H9 (cell line): ENCODE data around the gene PADI4. TPM values are rescaled to one million over a fixed set of nuclear protein-coding genes. Genes with fewer than 3 reads are reported as not detected.

Experiments used
- DNase-seq: peaks from one replicate; pipeline ENCODE4 v3.0.0-alpha.2; 2017
- H2AFZ ChIP-seq: one replicate; pipeline ENCODE4 v1.6.1; 2013; ENCODE audit warnings: mild to moderate bottlenecking, low read length, control low read depth, moderate library complexity
- H2AK5ac ChIP-seq: 2 replicates; pipeline ENCODE4 v1.6.1; 2013; ENCODE audit warnings: low read length, control low read depth, mixed read lengths; ENCODE audit not compliant: insufficient read length
- H2BK120ac ChIP-seq: one replicate; pipeline ENCODE4 v1.6.1; 2013; ENCODE audit warnings: low read depth, mild to moderate bottlenecking, low read length, control low read depth, inconsistent platforms; ENCODE audit not compliant: poor library complexity, severe bottlenecking
- H2BK12ac ChIP-seq: 2 replicates; pipeline ENCODE4 v1.6.1; 2013; ENCODE audit warnings: low read length, control low read depth, mixed read lengths, low read depth; ENCODE audit not compliant: insufficient read length
- H2BK15ac ChIP-seq: 2 replicates; pipeline ENCODE4 v1.6.1; 2013; ENCODE audit warnings: low read depth, low read length, control low read depth
- H2BK20ac ChIP-seq: one replicate; pipeline ENCODE4 v1.6.1; 2013; ENCODE audit warnings: low read depth, mild to moderate bottlenecking, low read length, control low read depth, inconsistent platforms; ENCODE audit not compliant: poor library complexity, severe bottlenecking
- H2BK5ac ChIP-seq: 2 replicates; pipeline ENCODE4 v1.6.1; 2013; ENCODE audit warnings: low read length, control low read depth, mixed read lengths; ENCODE audit not compliant: insufficient read length
- H3K14ac ChIP-seq: 2 replicates; pipeline ENCODE4 v1.6.1; 2013; ENCODE audit warnings: low read length, control low read depth; ENCODE audit not compliant: insufficient read depth
- H3K18ac ChIP-seq: 2 replicates; pipeline ENCODE4 v1.6.1; 2013; ENCODE audit warnings: low read depth, mild to moderate bottlenecking, mixed read lengths, low read length, control low read depth; ENCODE audit not compliant: insufficient read length
- H3K23ac ChIP-seq: 2 replicates; pipeline ENCODE4 v1.6.1; 2013; ENCODE audit warnings: low read length, control low read depth, mixed read lengths, low read depth; ENCODE audit not compliant: insufficient read length
- H3K23me2 ChIP-seq: 2 replicates; pipeline ENCODE4 v1.6.1; 2013; ENCODE audit warnings: low read depth, mild to moderate bottlenecking, mixed read lengths, low read length, control low read depth; ENCODE audit not compliant: insufficient read length, poor library complexity, severe bottlenecking
- H3K27ac ChIP-seq: 2 replicates; pipeline ENCODE4 v1.5.1; 2013; ENCODE audit warnings: low read length, control low read depth, mixed read lengths, low read depth; ENCODE audit not compliant: insufficient read length
- H3K27me3 ChIP-seq: 2 replicates; pipeline ENCODE4 v1.6.1; 2013; ENCODE audit warnings: low read length, control low read depth, inconsistent platforms; ENCODE audit not compliant: insufficient read depth
- H3K4ac ChIP-seq: 2 replicates; pipeline ENCODE4 v1.6.1; 2013; ENCODE audit warnings: low read depth, mild to moderate bottlenecking, control low read depth, inconsistent platforms, low read length, moderate library complexity
- H3K4me1 ChIP-seq: 2 replicates; pipeline ENCODE4 v1.6.1; 2013; ENCODE audit warnings: low read length, control low read depth, inconsistent platforms; ENCODE audit not compliant: insufficient read depth
- H3K4me2 ChIP-seq: 2 replicates; pipeline ENCODE4 v1.6.1; 2013; ENCODE audit warnings: low read length, control low read depth, mixed read lengths; ENCODE audit not compliant: insufficient read length, insufficient read depth
- H3K56ac ChIP-seq: 2 replicates; pipeline ENCODE4 v1.6.1; 2013; ENCODE audit warnings: low read depth, mild to moderate bottlenecking, mixed read lengths, low read length, control low read depth; ENCODE audit not compliant: insufficient read length
- H3K79me1 ChIP-seq: 2 replicates; pipeline ENCODE4 v1.6.1; 2013; ENCODE audit warnings: low read depth, mild to moderate bottlenecking, moderate library complexity, low read length, control low read depth, inconsistent platforms; ENCODE audit not compliant: insufficient read depth, poor library complexity, severe bottlenecking
- H3K79me2 ChIP-seq: 2 replicates; pipeline ENCODE4 v1.6.1; 2013; ENCODE audit warnings: low read length, control low read depth, inconsistent platforms; ENCODE audit not compliant: insufficient read depth
- H3K9ac ChIP-seq: 2 replicates; pipeline ENCODE4 v1.6.1; 2013; ENCODE audit warnings: low read length, control low read depth, mixed read lengths; ENCODE audit not compliant: insufficient read length; ENCODE audit errors: extremely low read depth
- H3K9me3 ChIP-seq: one replicate; pipeline ENCODE4 v1.6.1; 2013; ENCODE audit warnings: low read depth, low read length, inconsistent platforms; ENCODE audit not compliant: control insufficient read depth
- H3T11ph ChIP-seq: one replicate; pipeline ENCODE4 v1.6.1; 2013; ENCODE audit warnings: mild to moderate bottlenecking, low read length, control low read depth, inconsistent platforms
- H4K20me1 ChIP-seq: one replicate; pipeline ENCODE4 v1.6.1; 2013; ENCODE audit not compliant: control insufficient read depth, insufficient read length, insufficient read depth
- H4K5ac ChIP-seq: 2 replicates; pipeline ENCODE4 v1.6.1; 2013; ENCODE audit warnings: low read depth, mild to moderate bottlenecking, mixed read lengths, low read length, control low read depth; ENCODE audit not compliant: insufficient read length
- H4K8ac ChIP-seq: replicated peaks from 2 replicates; pipeline ENCODE4 v1.6.1; 2013; ENCODE audit warnings: low read length, control low read depth, mixed read lengths, low read depth; ENCODE audit not compliant: insufficient read length
- H4K91ac ChIP-seq: 2 replicates; pipeline ENCODE4 v1.6.1; 2013; ENCODE audit warnings: low read depth, mild to moderate bottlenecking, moderate library complexity, mixed read lengths, low read length, control low read depth; ENCODE audit not compliant: insufficient read length
- H3K27ac Mint-ChIP-seq, 3 experiments: 2 replicates in 2 of 3; 3 replicates in 1 of 3; pipeline ENCODE4 v1.8.0; 2020 to 2021; ENCODE audit warnings: mixed read lengths in 3 of 3, mild to moderate bottlenecking in 1 of 3, moderate library complexity in 1 of 3
- H3K27me3 Mint-ChIP-seq: 2 replicates; pipeline ENCODE4 v1.8.0; 2021; ENCODE audit warnings: low read depth, mild to moderate bottlenecking, moderate library complexity, mixed read lengths
- H3K36me3 Mint-ChIP-seq, 3 experiments: 2 replicates in 2 of 3; 3 replicates in 1 of 3; pipeline ENCODE4 v1.8.0; 2020 to 2021; ENCODE audit warnings: low read depth in 3 of 3, mixed read lengths in 3 of 3; ENCODE audit not compliant: insufficient read depth in 1 of 3
- H3K4me1 Mint-ChIP-seq, 2 experiments: 2 replicates each; pipeline ENCODE4 v1.8.0; 2020; ENCODE audit warnings: mixed read lengths in 2 of 2
- H3K4me3 Mint-ChIP-seq, 2 experiments: 2 replicates in 1 of 2; 3 replicates in 1 of 2; pipeline ENCODE4 v1.8.0; 2020 to 2021; ENCODE audit warnings: mild to moderate bottlenecking in 2 of 2, mixed read lengths in 2 of 2, moderate library complexity in 1 of 2
- H3K9me3 Mint-ChIP-seq, 2 experiments: 2 replicates in 1 of 2; 3 replicates in 1 of 2; pipeline ENCODE4 v1.8.0; 2020; ENCODE audit warnings: mild to moderate bottlenecking in 2 of 2, mixed read lengths in 2 of 2, moderate library complexity in 1 of 2
- WGBS: extraction: QIAGEN DNeasy Blood & Tissue Kit; methylation state at CpG from one replicate; pipeline ENCODE4 v1.1.7; 2013; ENCODE audit warnings: missing lambda C conversion rate, low lambda C conversion rate, mixed read lengths; ENCODE audit not compliant: insufficient read length; ENCODE audit errors: extremely low coverage; 5-methylcytosine and 5-hydroxymethylcytosine counted together
- total RNA-seq: library from RNA; stranded (reverse); gene quantifications from 2 replicates; pipeline ENCODE4 v1.2.1, GENCODE V29; 2021
- TF ChIP-seq, protein P1 (sequence below): fragments of 200-600 bp; sonication (generic); conservative IDR thresholded peaks from 3 replicates; pipeline ENCODE4 v1.8.0; 2021; ENCODE audit warnings: antibody characterized with exemption, mild to moderate bottlenecking

Gene PADI4
- total RNA-seq, 1 experiment from 2014 or later, result 0.13 TPM

DNA sequence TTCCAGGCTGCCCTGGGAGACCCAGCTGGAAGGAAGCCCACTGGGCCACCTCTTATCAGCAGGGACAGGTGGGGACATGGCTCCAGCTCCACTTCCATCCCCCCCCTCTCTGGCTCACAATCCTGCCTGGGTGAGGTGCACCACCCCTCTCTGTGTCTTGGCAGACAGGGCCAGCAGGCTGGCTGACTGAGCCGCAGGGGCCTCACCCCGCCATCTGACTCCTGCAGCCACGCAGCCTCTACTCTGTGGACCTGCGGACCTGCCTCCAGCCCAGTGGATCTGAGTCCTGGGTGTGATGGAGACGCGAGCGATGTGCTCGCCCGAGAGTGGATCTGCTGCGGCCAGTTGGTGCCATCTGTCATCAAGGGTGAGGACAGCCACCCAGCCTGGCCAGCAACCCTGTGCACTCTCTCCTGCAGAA lies 101.4 kb downstream of the PADI4 start:
- Histone ChIP-seq H3K9ac (no peak overlapping the region), H3K23me2 (no peaks in the 10 kb centered on the region), H4K20me1 (no peaks in the 10 kb centered on the region), H3K79me2 (no peaks in the 10 kb centered on the region), H3K27ac (no peak overlapping the region), H3K18ac (no peak overlapping the region), H3K9me3 (no peaks in the 10 kb centered on the region), H2AFZ (no peak overlapping the region), H4K91ac (no peak overlapping the region), H3K23ac (no peak overlapping the region), H4K8ac (no peak overlapping the region), H2AK5ac (no peak overlapping the region), H2BK120ac (no peak overlapping the region), H2BK15ac (no peak overlapping the region), H3T11ph (no peak overlapping the region), H3K4me1 (no peaks in the 10 kb centered on the region), H4K5ac (no peak overlapping the region), H3K79me1 (peaks cover 3% of the 10 kb centered on the region), H2BK5ac (no peak overlapping the region), H3K4me2 (no peak overlapping the region), H2BK12ac (no peak overlapping the region), H3K56ac (no peak overlapping the region), H3K27me3 (no peaks in the 10 kb centered on the region), H3K4ac (no peak overlapping the region), H3K14ac (no peak overlapping the region; the same call in 1 of the 2 replicates), H2BK20ac (no peak overlapping the region)
- no peak for DNase-seq
- TF ChIP-seq, protein P1, sequence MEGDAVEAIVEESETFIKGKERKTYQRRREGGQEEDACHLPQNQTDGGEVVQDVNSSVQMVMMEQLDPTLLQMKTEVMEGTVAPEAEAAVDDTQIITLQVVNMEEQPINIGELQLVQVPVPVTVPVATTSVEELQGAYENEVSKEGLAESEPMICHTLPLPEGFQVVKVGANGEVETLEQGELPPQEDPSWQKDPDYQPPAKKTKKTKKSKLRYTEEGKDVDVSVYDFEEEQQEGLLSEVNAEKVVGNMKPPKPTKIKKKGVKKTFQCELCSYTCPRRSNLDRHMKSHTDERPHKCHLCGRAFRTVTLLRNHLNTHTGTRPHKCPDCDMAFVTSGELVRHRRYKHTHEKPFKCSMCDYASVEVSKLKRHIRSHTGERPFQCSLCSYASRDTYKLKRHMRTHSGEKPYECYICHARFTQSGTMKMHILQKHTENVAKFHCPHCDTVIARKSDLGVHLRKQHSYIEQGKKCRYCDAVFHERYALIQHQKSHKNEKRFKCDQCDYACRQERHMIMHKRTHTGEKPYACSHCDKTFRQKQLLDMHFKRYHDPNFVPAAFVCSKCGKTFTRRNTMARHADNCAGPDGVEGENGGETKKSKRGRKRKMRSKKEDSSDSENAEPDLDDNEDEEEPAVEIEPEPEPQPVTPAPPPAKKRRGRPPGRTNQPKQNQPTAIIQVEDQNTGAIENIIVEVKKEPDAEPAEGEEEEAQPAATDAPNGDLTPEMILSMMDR, result no peak
- H3K4me1 Mint-ChIP-seq, result peaks cover 31 to 48% of the 10 kb centered on the region in 2 experiments
- no CpG with 5 or more reads among the region's 10 CpGs for WGBS
- H3K27ac Mint-ChIP-seq, result peak overlapping the region in 1 of 3 experiments; percentile 91; a peak in 2 of 7 replicates
- no peaks in the 10 kb centered on the region; the same call in 1 of the 2 replicates for H3K27me3 Mint-ChIP-seq
- H3K9me3 Mint-ChIP-seq, result no peaks in the 10 kb centered on the region
- no peak overlapping the region; a peak in 1 of 5 replicates for H3K4me3 Mint-ChIP-seq
- H3K36me3 Mint-ChIP-seq, result peaks cover 64 to 90% (median 82%) of the 10 kb centered on the region in 3 experiments; a peak in 6 of 7 replicates
